HCT116 (cell line): ENCODE measurements around the gene ZMYND10. TPM values are rescaled to one million over a fixed set of nuclear protein-coding genes. Genes with fewer than 3 reads are reported as not detected.

Experiments
- ATAC-seq: fragments of 200-7000 bp; cut with Tn5 transposase; 2 replicates; pipeline ENCODE4 v1.9.1; 2020; ENCODE audit warnings: mild to moderate bottlenecking, moderate library complexity
- BruUV-seq: library from RNA; stranded (reverse); fragments of 400-500 nt; replicated peaks from 2 replicates; lab custom pipeline; 2021; lab: Mats Ljungman, UMichigan
- CTCF ChIA-PET: fragments of 300-600 bp; sonication (Branson Sonifier 250); formaldehyde crosslinking; loops from one replicate; lab custom pipeline; 2021; ENCODE audit warnings: antibody characterized with exemption; lab: Charles Lee
- POLR2A ChIA-PET: fragments of 300-600, 350-600 bp; sonication (Branson Sonifier 250); formaldehyde crosslinking; loops from one replicate; lab custom pipeline; 2021; ENCODE audit warnings: antibody characterized with exemption; lab: Charles Lee
- RAD21 ChIA-PET, 2 experiments: fragments of 300-600 bp; sonication (Branson Sonifier 250); formaldehyde crosslinking; loops; one replicate each; lab custom pipeline; 2023; ENCODE audit warnings: low total read pairs in 2 of 2; ENCODE audit not compliant: uncharacterized antibody in 2 of 2, unreplicated experiment in 2 of 2, low non-redundant PET in 1 of 2; lab: Charles Lee
- DNase-seq: peaks from one replicate; pipeline ENCODE4 v3.0.0-alpha.2; 2010; ENCODE audit warnings: low read depth, low spot score
- H2AFZ ChIP-seq: fragments of 200-600 bp; shearing (Covaris generic), sonication (generic); 2 replicates; pipeline ENCODE4 v1.6.1; 2017; ENCODE audit warnings: low read depth, mixed run types, mixed read lengths, antibody characterized with exemption, low read length; ENCODE audit not compliant: poor library complexity, severe bottlenecking
- H3K27ac ChIP-seq: 2 replicates; pipeline ENCODE4 v1.5.1; 2012; ENCODE audit warnings: low read depth, low read length
- H3K27me3 ChIP-seq: fragments of 200-600 bp; sonication (generic); 2 replicates; pipeline ENCODE4 v1.6.1; 2016; ENCODE audit warnings: mixed run types, low read length, mixed read lengths; ENCODE audit not compliant: insufficient read depth
- H3K36me3 ChIP-seq, 2 experiments: fragments of 200-500 bp in 1 of 2; fragments of 200-600 bp in 1 of 2; sonication (Bioruptor generic) in 1 of 2; sonication (generic) in 1 of 2; 2 replicates each; pipeline versions ENCODE4 v1.5.1 to v1.6.1; 2014 to 2016; ENCODE audit warnings: low read length in 2 of 2, inconsistent platforms in 1 of 2, mixed read lengths in 1 of 2, mixed run types in 1 of 2; ENCODE audit not compliant: insufficient read depth in 2 of 2, control insufficient read depth in 1 of 2
- H3K4me1 ChIP-seq, 2 experiments: fragments of 200-600 bp in 1 of 2; sonication (generic) in 1 of 2; 2 replicates each; pipeline versions ENCODE4 v1.5.1 to v1.6.1; 2012 to 2017; ENCODE audit warnings: low read length in 2 of 2, inconsistent platforms in 1 of 2, mild to moderate bottlenecking in 1 of 2, mixed read lengths in 1 of 2, mixed run types in 1 of 2, moderate library complexity in 1 of 2; ENCODE audit not compliant: insufficient read depth in 2 of 2, control insufficient read depth in 1 of 2
- H3K4me2 ChIP-seq: fragments of 200-600 bp; sonication (generic); 2 replicates; pipeline ENCODE4 v1.6.1; 2017; ENCODE audit warnings: mixed run types, low read length, mixed read lengths
- H3K4me3 ChIP-seq, 2 experiments: fragments of 200-600 bp in 1 of 2; sonication (generic) in 1 of 2; replicated peaks in 1 of 2; 2 replicates each; pipeline ENCODE4 v1.5.1; 2011 to 2016; ENCODE audit warnings: low read length in 2 of 2, control low read depth in 1 of 2, low read depth in 1 of 2, mild to moderate bottlenecking in 1 of 2, mixed read lengths in 1 of 2, mixed run types in 1 of 2
- H3K79me2 ChIP-seq: fragments of 200-600 bp; sonication (generic); 2 replicates; pipeline ENCODE4 v1.6.1; 2017; ENCODE audit warnings: mild to moderate bottlenecking, mixed run types, low read length, moderate library complexity, mixed read lengths; ENCODE audit not compliant: insufficient read depth
- H3K9ac ChIP-seq: fragments of 200-600 bp; sonication (generic); 2 replicates; pipeline ENCODE4 v1.6.1; 2016; ENCODE audit warnings: low read length, mixed read lengths
- H3K9me2 ChIP-seq: fragments of 200-600 bp; sonication (generic), shearing (Covaris generic); 2 replicates; pipeline ENCODE4 v1.6.1; 2017; ENCODE audit warnings: mixed run types, mild to moderate bottlenecking, moderate library complexity; ENCODE audit not compliant: insufficient read depth
- H3K9me3 ChIP-seq, 2 experiments: fragments of 200-500 bp in 1 of 2; fragments of 200-600 bp in 1 of 2; sonication (Bioruptor generic) in 1 of 2; sonication (generic) in 1 of 2; 2 replicates each; pipeline ENCODE4 v1.6.1; 2014 to 2017; ENCODE audit warnings: low read length in 2 of 2, mixed read lengths in 2 of 2, inconsistent platforms in 1 of 2, low read depth in 1 of 2, mild to moderate bottlenecking in 1 of 2, mixed run types in 1 of 2, moderate library complexity in 1 of 2; ENCODE audit not compliant: control insufficient read depth in 1 of 2, insufficient read depth in 1 of 2
- H4K20me1 ChIP-seq: fragments of 200-600 bp; sonication (generic), shearing (Covaris generic); 2 replicates; pipeline ENCODE4 v1.6.1; 2017; ENCODE audit warnings: mixed run types, mild to moderate bottlenecking, moderate library complexity; ENCODE audit not compliant: insufficient read depth
- CBX3 ChIP-seq: IDR thresholded peaks from 2 replicates; pipeline ENCODE4 v1.6.1; 2012; ENCODE audit warnings: low read depth
- EGR1 ChIP-seq: IDR thresholded peaks from 2 replicates; pipeline ENCODE4 v1.6.1; 2012; ENCODE audit warnings: low read depth
- ELF1 ChIP-seq: IDR thresholded peaks from 2 replicates; pipeline ENCODE4 v1.6.1; 2012; ENCODE audit warnings: low read depth, borderline replicate concordance
- EZH2 ChIP-seq: fragments of 200-600 bp; sonication (generic); IDR thresholded peaks from 2 replicates; pipeline ENCODE4 v1.6.1; 2017; ENCODE audit warnings: antibody characterized with exemption, mixed run types
- EZH2phosphoT487 ChIP-seq: fragments of 200-600 bp; IDR thresholded peaks from 2 replicates; pipeline ENCODE4 v1.6.1; 2018; ENCODE audit warnings: antibody characterized with exemption, borderline replicate concordance
- JUND ChIP-seq: IDR thresholded peaks from 2 replicates; pipeline ENCODE4 v1.6.1; 2012
- POLR2A ChIP-seq: IDR thresholded peaks from 2 replicates; pipeline ENCODE4 v1.7.0; 2011; ENCODE audit warnings: borderline replicate concordance; ENCODE audit not compliant: insufficient read depth, insufficient read length; ENCODE audit errors: extremely low read depth
- RAD21 ChIP-seq: IDR thresholded peaks from 2 replicates; pipeline ENCODE4 v1.6.1; 2012; ENCODE audit warnings: low read depth, mild to moderate bottlenecking
- SIN3A ChIP-seq: IDR thresholded peaks from 2 replicates; pipeline ENCODE4 v1.6.1; 2012; ENCODE audit warnings: low read depth
- TCF7L2 ChIP-seq: IDR thresholded peaks from 2 replicates; pipeline ENCODE4 v1.7.0; 2011; ENCODE audit warnings: borderline replicate concordance, inconsistent platforms; ENCODE audit not compliant: insufficient read depth, insufficient read length; ENCODE audit errors: extremely low read depth
- YY1 ChIP-seq: IDR thresholded peaks from 2 replicates; pipeline ENCODE4 v1.6.1; 2011; ENCODE audit warnings: low read length, low read depth, moderate library complexity, mild to moderate bottlenecking; ENCODE audit not compliant: insufficient replicate concordance; ENCODE audit errors: extremely low read depth
- intact Hi-C: fragments of 100-400 bp; cut with micrococcal nuclease; formaldehyde crosslinking; loops from 2 replicates; pipeline ENCODE4 v1.10.0; 2022
- total RNA-seq: library from RNA; stranded (reverse); gene quantifications from one replicate; pipeline ENCODE4 v1.2.1, GENCODE V29; 2021; ENCODE audit not compliant: unreplicated experiment
- TF ChIP-seq, protein P1 (sequence below), 3 experiments: fragments of 200-600 bp in 1 of 3; sonication (generic) in 1 of 3; IDR thresholded peaks in 2 of 3; conservative IDR thresholded peaks in 1 of 3; 2 replicates each; pipeline ENCODE4 v1.5.1; 2012 to 2017; ENCODE audit warnings: low read depth in 2 of 3, low read length in 2 of 3, antibody characterized with exemption in 1 of 3, borderline replicate concordance in 1 of 3, control low read depth in 1 of 3, mild to moderate bottlenecking in 1 of 3, mixed read lengths in 1 of 3, mixed run types in 1 of 3, moderate library complexity in 1 of 3; ENCODE audit not compliant: insufficient read depth in 1 of 3
- TF ChIP-seq, protein P2 (sequence below): IDR thresholded peaks from 2 replicates; pipeline ENCODE4 v1.6.1; 2012; ENCODE audit warnings: low read depth

ZMYND10 gene
- total RNA-seq, 1 experiment from 2014 or later: 3.3 TPM

DNA sequence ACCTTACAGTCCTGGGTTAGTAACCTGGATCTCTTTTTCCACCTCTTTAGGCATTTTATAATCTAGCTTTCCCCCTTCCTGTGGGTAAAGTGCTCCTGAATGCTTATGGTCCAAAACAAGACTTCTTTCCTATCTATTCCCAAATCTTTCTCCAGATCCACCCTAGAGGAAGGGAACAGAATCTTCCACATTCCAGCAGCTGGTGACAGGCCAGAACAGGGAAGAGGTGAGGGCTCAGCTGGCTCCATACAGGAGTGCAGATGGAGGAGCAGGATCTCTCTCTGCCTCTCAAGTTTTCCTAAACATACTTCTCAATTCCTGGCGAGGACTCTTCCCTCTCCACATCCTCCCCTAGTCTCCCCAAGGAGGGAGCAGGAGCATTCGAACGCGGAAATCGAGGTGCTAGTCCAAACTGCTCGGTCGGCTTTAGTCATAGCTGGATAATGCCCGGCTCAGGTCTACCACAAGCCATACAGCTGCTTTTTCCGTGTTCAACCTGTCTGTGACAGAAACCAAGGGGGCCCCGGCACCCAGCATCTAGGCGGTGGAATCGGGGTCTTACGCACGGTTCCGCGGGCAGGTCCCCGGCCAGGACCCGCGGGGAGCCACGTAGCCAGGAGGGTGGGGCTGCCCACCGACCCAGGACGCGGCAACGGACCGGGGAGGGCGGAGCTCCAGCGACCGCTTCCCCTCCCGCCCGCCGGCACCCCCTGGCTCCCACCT lies 8.9 kb downstream of the ZMYND10 start:
- H3K79me2 ChIP-seq: peaks cover 77% of the 10 kb centered on the region
- peak overlapping the region; percentile 95 for H3K4me2 ChIP-seq
- H3K9ac ChIP-seq: peak overlapping the region; percentile 98
- ChIA-PET CTCF (interaction anchor here (0.9 to 2.6 kb wide), 13 partner anchors 9 to 275 kb away, joined by 3 to 24 read pairs (median 7); partner anchors contain the start of genes CISH, CYB561D2, GNAI2 and NPRL2), RAD21 (interaction anchor here (0.9 to 1.6 kb wide), 4 partner anchors 8 to 277 kb away, joined by 3 to 5 read pairs (median 4); partner anchors contain the start of genes HYAL3 (in 1 of the 2), NAA80 (in 1 of the 2) and TUSC2 (in 1 of the 2)), POLR2A (interaction anchor here (0.6 to 3.1 kb wide), 13 partner anchors 9 to 275 kb away, joined by 3 to 25 read pairs (median 4); partner anchors contain the start of genes CISH, CYB561D2, GNAI2 and HYAL2)
- H3K9me3 ChIP-seq: no peaks in the 10 kb centered on the region
- intact Hi-C loops: no loop called here
- H3K27me3 ChIP-seq: no peaks in the 10 kb centered on the region
- no peaks in the 10 kb centered on the region for H3K9me2 ChIP-seq
- DNase-seq (no peak), ATAC-seq (peak; percentile 39)
- no peaks in the 10 kb centered on the region; the same call in 1 of the 2 replicates for H4K20me1 ChIP-seq
- BruUV-seq: TSS peak; percentile 64
- H3K27ac ChIP-seq: peak overlapping the region; percentile 82
- TF ChIP-seq YY1 (no peak), CBX3 (no peak), SIN3A (no peak), EGR1 (no peak), ELF1 (no peak), RAD21 (no peak), EZH2 (no peak), EZH2phosphoT487 (no peak), JUND (no peak), TCF7L2 (no peak), POLR2A (no peak)
- TF ChIP-seq, protein P1, sequence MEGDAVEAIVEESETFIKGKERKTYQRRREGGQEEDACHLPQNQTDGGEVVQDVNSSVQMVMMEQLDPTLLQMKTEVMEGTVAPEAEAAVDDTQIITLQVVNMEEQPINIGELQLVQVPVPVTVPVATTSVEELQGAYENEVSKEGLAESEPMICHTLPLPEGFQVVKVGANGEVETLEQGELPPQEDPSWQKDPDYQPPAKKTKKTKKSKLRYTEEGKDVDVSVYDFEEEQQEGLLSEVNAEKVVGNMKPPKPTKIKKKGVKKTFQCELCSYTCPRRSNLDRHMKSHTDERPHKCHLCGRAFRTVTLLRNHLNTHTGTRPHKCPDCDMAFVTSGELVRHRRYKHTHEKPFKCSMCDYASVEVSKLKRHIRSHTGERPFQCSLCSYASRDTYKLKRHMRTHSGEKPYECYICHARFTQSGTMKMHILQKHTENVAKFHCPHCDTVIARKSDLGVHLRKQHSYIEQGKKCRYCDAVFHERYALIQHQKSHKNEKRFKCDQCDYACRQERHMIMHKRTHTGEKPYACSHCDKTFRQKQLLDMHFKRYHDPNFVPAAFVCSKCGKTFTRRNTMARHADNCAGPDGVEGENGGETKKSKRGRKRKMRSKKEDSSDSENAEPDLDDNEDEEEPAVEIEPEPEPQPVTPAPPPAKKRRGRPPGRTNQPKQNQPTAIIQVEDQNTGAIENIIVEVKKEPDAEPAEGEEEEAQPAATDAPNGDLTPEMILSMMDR (IDR thresholded peaks at IDR 0.05 in 2 of 3, conservative IDR thresholded peaks at IDR 0.05 in 1 of 3; ENCODE audit: borderline replicate concordance in 1 of 3, insufficient read depth in 1 of 3, low read depth in 2 of 3, low read length in 2 of 3): no peak
- TF ChIP-seq, protein P2, sequence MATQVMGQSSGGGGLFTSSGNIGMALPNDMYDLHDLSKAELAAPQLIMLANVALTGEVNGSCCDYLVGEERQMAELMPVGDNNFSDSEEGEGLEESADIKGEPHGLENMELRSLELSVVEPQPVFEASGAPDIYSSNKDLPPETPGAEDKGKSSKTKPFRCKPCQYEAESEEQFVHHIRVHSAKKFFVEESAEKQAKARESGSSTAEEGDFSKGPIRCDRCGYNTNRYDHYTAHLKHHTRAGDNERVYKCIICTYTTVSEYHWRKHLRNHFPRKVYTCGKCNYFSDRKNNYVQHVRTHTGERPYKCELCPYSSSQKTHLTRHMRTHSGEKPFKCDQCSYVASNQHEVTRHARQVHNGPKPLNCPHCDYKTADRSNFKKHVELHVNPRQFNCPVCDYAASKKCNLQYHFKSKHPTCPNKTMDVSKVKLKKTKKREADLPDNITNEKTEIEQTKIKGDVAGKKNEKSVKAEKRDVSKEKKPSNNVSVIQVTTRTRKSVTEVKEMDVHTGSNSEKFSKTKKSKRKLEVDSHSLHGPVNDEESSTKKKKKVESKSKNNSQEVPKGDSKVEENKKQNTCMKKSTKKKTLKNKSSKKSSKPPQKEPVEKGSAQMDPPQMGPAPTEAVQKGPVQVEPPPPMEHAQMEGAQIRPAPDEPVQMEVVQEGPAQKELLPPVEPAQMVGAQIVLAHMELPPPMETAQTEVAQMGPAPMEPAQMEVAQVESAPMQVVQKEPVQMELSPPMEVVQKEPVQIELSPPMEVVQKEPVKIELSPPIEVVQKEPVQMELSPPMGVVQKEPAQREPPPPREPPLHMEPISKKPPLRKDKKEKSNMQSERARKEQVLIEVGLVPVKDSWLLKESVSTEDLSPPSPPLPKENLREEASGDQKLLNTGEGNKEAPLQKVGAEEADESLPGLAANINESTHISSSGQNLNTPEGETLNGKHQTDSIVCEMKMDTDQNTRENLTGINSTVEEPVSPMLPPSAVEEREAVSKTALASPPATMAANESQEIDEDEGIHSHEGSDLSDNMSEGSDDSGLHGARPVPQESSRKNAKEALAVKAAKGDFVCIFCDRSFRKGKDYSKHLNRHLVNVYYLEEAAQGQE: no peak
- no peak overlapping the region for H2AFZ ChIP-seq
- H3K36me3 ChIP-seq: peaks cover 6 to 22% of the 10 kb centered on the region in 2 experiments; a peak in 3 of 4 replicates
- H3K4me3 ChIP-seq: peak overlapping the region; percentile 72 to 89
- H3K4me1 ChIP-seq: peaks cover 29 to 65% of the 10 kb centered on the region in 2 experiments
